ENCODE measurements around the gene TEX264. TPM values are rescaled to one million over a fixed set of nuclear protein-coding genes. Genes with fewer than 3 reads are reported as not detected.

Gene TEX264
- total RNA-seq, 1 donor from 2014 or later: 0.54 TPM

DNA sequence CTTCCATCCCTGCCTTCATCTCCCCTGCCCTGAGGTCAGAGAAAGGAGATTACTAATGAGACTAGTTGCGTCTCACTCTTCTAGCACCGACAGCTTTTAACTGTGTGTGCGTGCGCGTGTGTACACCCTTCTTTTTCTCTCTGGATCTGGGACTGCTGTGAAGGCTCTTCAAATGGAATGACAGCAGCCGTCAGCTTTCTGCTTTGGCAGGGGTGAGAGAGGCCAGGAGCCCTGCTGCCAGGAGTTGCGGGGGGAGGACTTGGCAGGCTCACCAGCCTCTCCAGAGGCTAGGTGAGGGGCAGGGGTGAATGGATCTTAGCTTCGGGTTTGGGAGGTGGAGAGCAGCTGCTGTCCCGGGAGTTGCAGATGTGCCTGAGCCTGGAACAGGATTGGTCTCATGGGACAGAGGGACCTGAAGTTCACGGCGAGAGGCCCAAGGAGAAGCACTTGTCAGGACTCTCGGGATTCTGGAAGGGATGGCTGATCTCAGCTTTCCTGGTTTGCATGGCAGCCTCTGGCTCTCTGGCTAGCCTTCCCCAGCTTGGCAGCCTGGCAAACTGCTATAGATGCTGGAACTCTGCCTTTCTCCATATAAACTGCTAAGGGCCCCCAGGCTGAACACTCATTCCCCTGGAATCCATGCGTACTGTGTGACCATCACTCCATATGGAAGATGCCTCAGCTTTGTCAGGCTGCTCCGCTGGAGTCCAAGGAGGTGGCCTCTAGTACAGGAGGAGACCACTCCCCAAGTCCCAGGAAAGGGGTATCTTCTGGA is 16.6 kb downstream of the TEX264 start:
- Histone ChIP-seq H3K27me3 (no peaks in the 10 kb centered on the region), H3F3A (ENCODE audit: low read depth) (no peaks in the 10 kb centered on the region), H2AFZ (replicated peaks) (no peak overlapping the region), H3K4me2 (no peak overlapping the region), H4K20me1 (ENCODE audit: low read depth) (no peaks in the 10 kb centered on the region), H3K4me3 (no peak overlapping the region), H3K36me3 (no peaks in the 10 kb centered on the region), H3K9ac (no peak overlapping the region), H3K79me2 (ENCODE audit: low read depth) (no peaks in the 10 kb centered on the region), H3K4me1 (peaks cover 4% of the 10 kb centered on the region), H3K27ac (no peak overlapping the region), H3K9me3 (ENCODE audit: low read depth) (no peaks in the 10 kb centered on the region)
- Mint-ChIP-seq H3K9me3 (no peaks in the 10 kb centered on the region), H3K4me3 (no peak overlapping the region), H3K27ac (no peak overlapping the region), H3K27me3 (ENCODE audit: insufficient read depth, low read depth) (peaks cover 3% of the 10 kb centered on the region), H3K4me1 (peaks cover 11% of the 10 kb centered on the region), H3K36me3 (peaks cover 5% of the 10 kb centered on the region)
- no peak for DNase-seq (ENCODE audit: low spot score)
- TF ChIP-seq EZH2phosphoT487 (IDR thresholded peaks at IDR 0.05) (no peak), EZH2 (IDR thresholded peaks at IDR 0.05) (no peak)
- TF ChIP-seq, protein P1, sequence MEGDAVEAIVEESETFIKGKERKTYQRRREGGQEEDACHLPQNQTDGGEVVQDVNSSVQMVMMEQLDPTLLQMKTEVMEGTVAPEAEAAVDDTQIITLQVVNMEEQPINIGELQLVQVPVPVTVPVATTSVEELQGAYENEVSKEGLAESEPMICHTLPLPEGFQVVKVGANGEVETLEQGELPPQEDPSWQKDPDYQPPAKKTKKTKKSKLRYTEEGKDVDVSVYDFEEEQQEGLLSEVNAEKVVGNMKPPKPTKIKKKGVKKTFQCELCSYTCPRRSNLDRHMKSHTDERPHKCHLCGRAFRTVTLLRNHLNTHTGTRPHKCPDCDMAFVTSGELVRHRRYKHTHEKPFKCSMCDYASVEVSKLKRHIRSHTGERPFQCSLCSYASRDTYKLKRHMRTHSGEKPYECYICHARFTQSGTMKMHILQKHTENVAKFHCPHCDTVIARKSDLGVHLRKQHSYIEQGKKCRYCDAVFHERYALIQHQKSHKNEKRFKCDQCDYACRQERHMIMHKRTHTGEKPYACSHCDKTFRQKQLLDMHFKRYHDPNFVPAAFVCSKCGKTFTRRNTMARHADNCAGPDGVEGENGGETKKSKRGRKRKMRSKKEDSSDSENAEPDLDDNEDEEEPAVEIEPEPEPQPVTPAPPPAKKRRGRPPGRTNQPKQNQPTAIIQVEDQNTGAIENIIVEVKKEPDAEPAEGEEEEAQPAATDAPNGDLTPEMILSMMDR (IDR thresholded peaks at IDR 0.05): no peak

DNA sequence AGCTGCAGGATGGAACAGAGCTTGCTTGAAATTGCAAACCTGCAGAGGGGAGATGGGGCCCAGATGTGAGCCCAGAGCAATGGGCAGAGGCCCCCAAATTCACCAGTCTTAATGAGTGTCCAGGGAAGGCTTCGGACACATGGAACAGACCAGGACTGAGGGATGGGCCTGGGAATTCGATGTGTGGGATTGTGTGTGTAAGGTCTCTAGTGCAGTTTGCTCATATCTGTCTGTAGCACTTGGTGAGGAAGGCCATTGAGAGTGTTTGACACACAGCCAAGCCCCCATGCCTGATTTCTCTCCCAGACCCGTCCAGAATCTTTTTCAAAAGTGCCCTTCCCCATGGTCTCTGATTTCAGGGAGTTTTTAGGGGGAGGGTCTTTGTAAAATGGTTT is 17.2 kb downstream of the TEX264 start:
- Mint-ChIP-seq H3K27me3 (ENCODE audit: insufficient read depth, low read depth) (peaks cover 2% of the 10 kb centered on the region), H3K9me3 (no peaks in the 10 kb centered on the region), H3K4me3 (no peak overlapping the region), H3K27ac (peak overlapping the region; percentile 61), H3K36me3 (peaks cover 5% of the 10 kb centered on the region), H3K4me1 (peaks cover 11% of the 10 kb centered on the region)
- H3K9me3 ChIP-seq (ENCODE audit: low read depth): no peaks in the 10 kb centered on the region
- TF ChIP-seq EZH2phosphoT487 (IDR thresholded peaks at IDR 0.05) (no peak), EZH2 (IDR thresholded peaks at IDR 0.05) (no peak)
- TF ChIP-seq, protein P1 (IDR thresholded peaks at IDR 0.05): no peak
- H3K4me3 ChIP-seq: no peak overlapping the region
- H3K4me2 ChIP-seq: no peak overlapping the region
- H3F3A ChIP-seq (ENCODE audit: low read depth): no peaks in the 10 kb centered on the region
- DNase-seq (ENCODE audit: low spot score): no peak
- H2AFZ ChIP-seq (replicated peaks): no peak overlapping the region
- H3K4me1 ChIP-seq: peaks cover 4% of the 10 kb centered on the region
- H4K20me1 ChIP-seq (ENCODE audit: low read depth): no peaks in the 10 kb centered on the region
- H3K36me3 ChIP-seq: no peaks in the 10 kb centered on the region
- H3K79me2 ChIP-seq (ENCODE audit: low read depth): no peaks in the 10 kb centered on the region
- no peaks in the 10 kb centered on the region for H3K27me3 ChIP-seq
- H3K9ac ChIP-seq: no peak overlapping the region
- no peak overlapping the region for H3K27ac ChIP-seq

DNA sequence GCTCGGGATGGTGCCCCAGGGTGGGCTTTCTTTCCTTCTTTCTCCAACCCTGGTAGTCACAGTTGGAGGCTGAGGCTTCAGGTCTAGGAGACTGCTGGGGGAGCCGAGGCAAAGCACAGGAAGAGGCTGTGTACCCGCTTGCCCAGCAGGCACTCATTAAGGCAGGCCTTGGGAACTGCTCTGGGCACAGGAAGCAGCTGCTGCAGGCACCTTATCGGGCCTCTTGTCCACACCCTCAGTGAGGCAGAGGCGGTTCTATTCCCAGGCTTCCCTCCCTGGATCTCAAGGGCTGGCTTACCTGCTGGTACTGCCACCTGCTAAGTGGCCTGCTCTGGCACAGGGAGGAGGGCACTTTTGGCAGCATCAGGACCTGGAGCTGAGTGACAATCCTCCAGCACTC is 20.0 kb downstream of the TEX264 start:
- no peaks in the 10 kb centered on the region for H3K79me2 ChIP-seq (ENCODE audit: low read depth)
- peaks cover 2% of the 10 kb centered on the region for H3K36me3 Mint-ChIP-seq
- H3K27ac ChIP-seq: no peak overlapping the region
- no peak overlapping the region for H3K4me3 Mint-ChIP-seq
- H3K9me3 Mint-ChIP-seq: no peaks in the 10 kb centered on the region
- no peak overlapping the region for H3K27ac Mint-ChIP-seq
- H3K9me3 ChIP-seq (ENCODE audit: low read depth): no peaks in the 10 kb centered on the region
- no peak overlapping the region for H3K4me3 ChIP-seq
- TF ChIP-seq, protein P1 (IDR thresholded peaks at IDR 0.05): no peak
- no peak for TF ChIP-seq EZH2phosphoT487 (IDR thresholded peaks at IDR 0.05)
- no peak for TF ChIP-seq EZH2 (IDR thresholded peaks at IDR 0.05)
- H3K27me3 Mint-ChIP-seq (ENCODE audit: insufficient read depth, low read depth): peaks cover 2% of the 10 kb centered on the region
- H3K4me1 Mint-ChIP-seq: peaks cover 9% of the 10 kb centered on the region
- no peak overlapping the region for H2AFZ ChIP-seq (replicated peaks)
- H3K4me1 ChIP-seq: peaks cover 4% of the 10 kb centered on the region
- no peaks in the 10 kb centered on the region for H3K27me3 ChIP-seq
- DNase-seq (ENCODE audit: low spot score): no peak
- H4K20me1 ChIP-seq (ENCODE audit: low read depth): no peaks in the 10 kb centered on the region
- no peaks in the 10 kb centered on the region for H3F3A ChIP-seq (ENCODE audit: low read depth)
- H3K4me2 ChIP-seq: no peak overlapping the region
- H3K36me3 ChIP-seq: no peaks in the 10 kb centered on the region
- H3K9ac ChIP-seq: no peak overlapping the region

Measured in neural progenitor cell (in vitro differentiated cells).